GM10266 (cell line): ENCODE data around the gene PCDHGA8.
A peak's percentile ranks its signal among the peaks of the same experiment; 100 is the strongest.
"Not testable (repeated sequence)": the region's sequence is repeated elsewhere in the genome, so short reads cannot be mapped to it uniquely, and the experiment has no call there.

Experiments
- DNase-seq: peaks from one replicate; pipeline ENCODE4 v3.0.0; 2012; ENCODE audit errors: extremely low spot score
- TF ChIP-seq, protein P1 (sequence below): IDR thresholded peaks from 2 replicates; pipeline ENCODE4 v1.5.1; 2012; ENCODE audit warnings: mild to moderate bottlenecking, low read depth; ENCODE audit not compliant: control insufficient read depth, insufficient read depth; ENCODE audit errors: missing control alignments

The PCDHGA8 gene

DNA sequence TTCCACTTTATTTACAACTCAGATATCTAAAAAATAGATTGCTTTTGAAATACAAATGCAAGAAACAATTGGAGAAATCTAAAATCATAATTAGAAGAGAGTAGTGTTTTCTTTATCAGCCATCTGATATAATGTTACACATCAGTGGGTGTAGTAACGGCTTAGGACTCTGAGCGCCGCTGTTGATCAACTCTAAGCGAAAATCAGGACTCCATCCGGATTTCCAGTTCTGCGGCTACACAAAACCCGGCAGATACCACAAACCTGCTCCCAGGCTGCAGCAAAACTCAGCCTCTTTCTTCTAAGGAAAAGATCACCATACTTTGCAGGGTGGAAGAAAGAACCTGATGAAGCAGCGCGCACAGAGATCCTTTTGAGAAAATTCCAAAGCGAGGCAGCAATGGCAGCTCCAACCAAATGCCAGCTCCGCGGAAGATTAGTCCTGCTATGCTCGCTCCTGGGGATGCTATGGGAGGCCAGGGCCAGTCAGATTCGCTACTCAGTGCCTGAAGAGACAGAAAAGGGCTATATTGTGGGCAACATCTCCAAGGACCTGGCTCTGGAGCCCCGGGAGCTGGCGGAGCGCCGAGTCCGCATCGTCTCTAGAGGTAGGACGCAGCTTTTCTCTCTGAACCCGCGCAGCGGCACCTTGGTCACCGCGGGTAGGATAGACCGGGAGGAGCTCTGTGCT lies 10.3 kb downstream of the PCDHGA8 start, which contains the start of gene PCDHGA9:
Gene PCDHGA9 (plus strand): TSS at position 226 of the 691 bp plus-strand sequence. CDS start 175 bp downstream, at position 401.
- no peak for DNase-seq
- TF ChIP-seq, protein P1, sequence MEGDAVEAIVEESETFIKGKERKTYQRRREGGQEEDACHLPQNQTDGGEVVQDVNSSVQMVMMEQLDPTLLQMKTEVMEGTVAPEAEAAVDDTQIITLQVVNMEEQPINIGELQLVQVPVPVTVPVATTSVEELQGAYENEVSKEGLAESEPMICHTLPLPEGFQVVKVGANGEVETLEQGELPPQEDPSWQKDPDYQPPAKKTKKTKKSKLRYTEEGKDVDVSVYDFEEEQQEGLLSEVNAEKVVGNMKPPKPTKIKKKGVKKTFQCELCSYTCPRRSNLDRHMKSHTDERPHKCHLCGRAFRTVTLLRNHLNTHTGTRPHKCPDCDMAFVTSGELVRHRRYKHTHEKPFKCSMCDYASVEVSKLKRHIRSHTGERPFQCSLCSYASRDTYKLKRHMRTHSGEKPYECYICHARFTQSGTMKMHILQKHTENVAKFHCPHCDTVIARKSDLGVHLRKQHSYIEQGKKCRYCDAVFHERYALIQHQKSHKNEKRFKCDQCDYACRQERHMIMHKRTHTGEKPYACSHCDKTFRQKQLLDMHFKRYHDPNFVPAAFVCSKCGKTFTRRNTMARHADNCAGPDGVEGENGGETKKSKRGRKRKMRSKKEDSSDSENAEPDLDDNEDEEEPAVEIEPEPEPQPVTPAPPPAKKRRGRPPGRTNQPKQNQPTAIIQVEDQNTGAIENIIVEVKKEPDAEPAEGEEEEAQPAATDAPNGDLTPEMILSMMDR: peak; percentile 31

DNA sequence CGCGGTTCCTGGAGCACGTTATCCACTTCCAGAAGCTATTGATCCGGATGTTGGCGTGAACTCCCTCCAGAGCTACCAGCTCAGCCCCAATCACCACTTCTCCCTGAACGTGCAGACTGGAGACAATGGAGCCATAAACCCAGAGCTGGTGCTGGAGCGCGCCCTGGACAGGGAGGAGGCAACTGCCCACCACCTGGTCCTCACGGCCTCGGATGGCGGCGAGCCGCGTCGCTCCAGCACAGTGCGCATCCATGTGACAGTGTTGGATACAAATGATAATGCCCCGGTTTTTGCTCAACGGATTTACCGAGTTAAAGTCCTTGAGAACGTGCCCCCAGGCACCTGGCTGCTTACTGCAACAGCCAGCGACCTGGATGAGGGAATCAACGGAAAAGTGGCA lies 11.0 kb downstream of the PCDHGA8 start:
- TF ChIP-seq, protein P1: no peak
- no peak for DNase-seq

DNA sequence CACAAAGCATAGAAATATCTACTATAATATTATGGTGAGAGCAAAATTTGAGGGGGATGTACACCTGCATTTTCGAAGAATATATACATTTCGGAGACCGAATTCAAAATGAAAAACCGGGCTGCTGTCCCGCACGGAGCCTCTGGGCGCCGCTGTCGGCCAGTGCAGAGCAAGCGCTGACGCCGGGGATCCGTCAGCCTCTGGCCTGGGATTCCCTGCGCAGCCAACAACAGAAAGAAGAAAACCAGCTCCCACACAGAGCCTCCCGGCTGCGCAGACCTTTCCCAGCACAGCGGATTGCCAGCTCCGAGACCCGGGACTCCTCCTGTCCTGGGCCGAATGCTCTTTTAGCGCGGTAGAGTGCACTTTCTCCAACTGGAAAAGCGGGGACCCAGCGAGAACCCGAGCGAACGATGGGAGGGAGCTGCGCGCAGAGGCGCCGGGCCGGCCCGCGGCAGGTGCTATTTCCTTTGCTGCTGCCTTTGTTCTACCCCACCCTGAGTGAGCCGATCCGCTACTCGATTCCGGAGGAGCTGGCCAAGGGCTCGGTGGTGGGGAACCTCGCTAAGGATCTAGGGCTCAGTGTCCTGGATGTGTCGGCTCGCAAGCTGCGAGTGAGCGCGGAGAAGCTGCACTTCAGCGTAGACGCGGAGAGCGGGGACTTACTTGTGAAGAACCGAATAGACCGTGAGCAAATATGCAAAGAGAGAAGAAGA lies 15.5 kb downstream of the PCDHGA8 start, which contains the start of gene PCDHGB6:
Gene PCDHGB6 (plus strand): TSS at position 232 of the 716 bp plus-strand sequence. CDS start 182 bp downstream, at position 414.
- TF ChIP-seq, protein P1: peak; percentile 27
- not testable (repeated sequence) for DNase-seq

DNA sequence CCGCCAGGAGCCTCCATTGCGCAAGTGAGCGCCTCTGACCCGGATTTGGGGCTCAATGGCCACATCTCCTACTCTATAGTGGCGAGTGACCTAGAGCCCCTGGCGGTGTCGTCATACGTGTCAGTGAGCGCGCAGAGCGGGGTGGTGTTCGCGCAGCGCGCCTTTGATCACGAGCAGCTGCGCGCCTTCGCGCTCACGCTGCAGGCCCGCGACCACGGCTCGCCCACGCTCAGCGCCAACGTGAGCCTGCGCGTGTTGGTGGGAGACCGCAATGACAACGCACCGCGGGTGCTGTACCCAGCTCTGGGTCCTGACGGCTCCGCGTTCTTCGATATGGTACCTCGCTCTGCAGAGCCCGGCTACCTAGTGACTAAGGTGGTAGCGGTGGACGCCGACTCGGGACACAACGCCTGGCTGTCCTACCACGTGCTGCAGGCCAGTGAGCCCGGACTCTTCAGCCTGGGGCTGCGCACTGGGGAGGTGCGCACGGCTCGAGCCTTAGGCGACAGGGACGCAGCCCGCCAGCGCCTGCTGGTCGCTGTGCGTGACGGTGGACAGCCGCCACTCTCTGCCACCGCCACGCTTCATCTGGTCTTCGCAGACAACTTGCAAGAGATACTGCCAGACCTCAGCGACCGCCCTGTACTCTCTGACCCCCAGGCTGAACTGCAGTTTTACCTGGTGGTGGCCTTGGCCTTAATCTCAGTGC lies 17.3 kb downstream of the PCDHGA8 start:
- TF ChIP-seq, protein P1: no peak
- DNase-seq: no peak

DNA sequence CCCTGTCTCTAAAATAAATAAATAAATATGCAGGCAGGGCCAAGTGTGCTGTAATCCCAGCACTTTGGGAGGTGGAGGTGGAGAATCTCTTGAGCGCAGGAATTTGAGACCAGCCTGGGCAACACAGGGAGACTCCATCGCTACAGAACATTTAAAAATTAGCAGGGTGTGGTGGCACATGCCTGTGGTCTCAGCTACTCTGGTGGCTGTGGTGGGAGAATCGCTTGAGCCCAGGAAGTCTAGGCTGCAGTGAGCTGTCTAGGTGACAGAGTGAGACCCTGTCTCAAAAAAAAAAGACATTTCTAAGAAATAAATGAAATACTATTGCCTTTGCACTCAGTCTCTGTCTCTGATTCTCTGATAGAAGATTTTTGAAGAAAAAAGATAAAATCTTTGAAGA lies 19.1 kb downstream of the PCDHGA8 start:
- TF ChIP-seq, protein P1: no peak
- no peak for DNase-seq

DNA sequence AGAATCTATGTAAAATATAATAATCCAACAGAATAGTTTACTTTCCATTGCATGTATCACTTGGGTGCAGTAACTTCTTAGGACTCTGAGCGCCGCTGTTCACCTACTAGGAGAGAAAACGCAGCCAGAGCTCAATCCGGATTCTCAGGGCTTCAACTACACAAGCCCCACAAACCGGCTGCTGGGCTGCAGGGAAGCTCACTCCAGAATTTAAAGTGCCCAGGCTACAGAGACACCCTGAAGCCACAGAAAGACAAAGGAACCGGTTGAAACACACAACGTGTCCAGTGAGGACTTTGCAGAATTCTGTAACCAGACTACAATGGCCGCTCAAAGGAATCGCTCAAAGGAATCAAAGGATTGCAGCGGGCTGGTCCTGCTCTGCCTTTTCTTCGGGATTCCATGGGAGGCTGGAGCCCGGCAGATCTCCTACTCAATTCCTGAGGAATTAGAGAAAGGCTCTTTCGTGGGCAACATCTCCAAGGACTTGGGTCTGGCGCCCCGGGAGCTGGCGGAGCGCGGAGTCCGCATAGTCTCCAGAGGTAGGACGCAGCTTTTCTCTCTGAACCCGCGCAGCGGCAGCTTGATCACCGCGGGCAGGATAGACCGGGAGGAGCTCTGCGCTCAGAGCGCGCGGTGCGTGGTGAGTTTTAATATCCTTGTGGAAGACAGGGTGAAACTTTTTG lies 20.6 kb downstream of the PCDHGA8 start, which contains the start of gene PCDHGA10:
Gene PCDHGA10 (plus strand): TSS at position 134 of the 686 bp plus-strand sequence. CDS start 189 bp downstream, at position 323.
- peak; percentile 86 for DNase-seq

More for the DNA sequence above, 20.6 kb downstream of the PCDHGA8 start, which contains the start of gene PCDHGA10:
- TF ChIP-seq, protein P1: peak; percentile 77
